GM18868 (cell line): ENCODE data around the gene LONRF2.

Source experiments
- ATAC-seq: cut with Tn5 transposase; IDR thresholded peaks from one replicate; pipeline ENCODE4 v1.9.1; 2021; ENCODE audit warnings: mild to moderate bottlenecking, moderate library complexity; ENCODE audit not compliant: unreplicated experiment

Gene LONRF2

DNA sequence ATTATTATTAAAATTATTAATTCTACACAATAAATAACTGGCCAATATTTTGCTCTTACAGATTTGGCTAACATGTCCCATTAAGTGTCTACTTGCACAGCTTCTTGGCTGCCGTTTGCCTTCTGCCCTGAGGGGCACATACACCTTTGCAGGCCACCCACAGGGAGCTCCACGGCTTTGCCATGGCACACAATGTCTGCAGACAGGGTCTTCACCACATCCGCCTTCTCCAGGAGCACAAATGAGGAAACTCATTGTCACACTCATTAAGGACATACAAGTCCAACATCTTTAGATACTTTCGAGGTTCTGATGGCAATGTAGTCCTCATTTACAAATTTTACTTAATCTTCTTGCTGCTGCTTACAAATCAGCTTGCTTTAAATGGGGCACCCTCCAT, 45.6 kb downstream of the LONRF2 start:
- ATAC-seq = no peak

DNA sequence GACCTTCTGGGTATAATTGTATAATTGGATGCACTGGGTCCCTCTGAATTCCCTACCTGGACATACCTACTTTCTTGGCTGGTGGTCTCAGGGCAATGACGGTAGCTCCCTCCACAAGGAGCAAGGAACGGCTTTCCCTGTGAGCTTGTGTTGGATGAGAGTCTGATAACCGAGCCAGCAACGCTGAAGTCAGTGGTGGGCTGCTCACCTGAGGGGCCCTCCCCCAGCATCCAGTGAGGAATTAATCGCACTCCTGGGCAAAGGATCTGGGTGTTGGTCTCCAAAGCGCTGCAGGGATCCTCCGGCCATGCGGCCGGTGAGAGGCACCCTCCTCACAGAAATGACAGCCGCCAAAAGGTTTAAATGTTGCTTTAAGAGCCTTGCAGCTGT, 47.1 kb downstream of the LONRF2 start:
- ATAC-seq = no peak

DNA sequence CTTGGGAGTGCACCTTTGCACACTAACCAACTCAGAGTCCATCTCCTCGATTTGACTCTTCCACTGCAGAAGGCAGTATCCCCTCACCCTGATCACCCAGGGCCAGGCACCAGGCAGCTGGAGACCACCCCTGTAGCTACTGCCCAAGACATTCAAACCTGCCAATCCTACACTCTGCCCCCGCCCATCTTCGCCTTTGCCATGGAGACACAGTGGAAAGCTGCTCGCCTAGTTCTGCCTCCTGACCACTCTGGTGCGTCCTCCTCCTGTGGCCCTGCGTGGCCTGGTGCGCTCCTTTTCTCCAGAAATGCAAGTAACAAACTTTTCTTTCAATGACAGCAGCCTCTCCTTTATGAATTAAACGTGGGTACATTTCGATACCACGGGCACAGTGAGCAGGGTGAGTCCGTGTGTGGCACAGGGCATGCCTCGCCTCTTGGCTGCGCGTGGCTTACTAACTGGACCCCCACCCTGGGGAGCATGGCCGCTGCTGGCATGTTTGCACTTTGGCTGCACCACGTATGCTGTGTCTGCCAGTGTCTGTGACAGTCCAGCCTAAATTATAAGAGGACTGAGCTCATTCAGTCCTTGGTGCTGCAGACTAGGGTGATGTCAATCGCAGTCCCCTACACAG, 47.6 kb downstream of the LONRF2 start:
- no peak for ATAC-seq

DNA sequence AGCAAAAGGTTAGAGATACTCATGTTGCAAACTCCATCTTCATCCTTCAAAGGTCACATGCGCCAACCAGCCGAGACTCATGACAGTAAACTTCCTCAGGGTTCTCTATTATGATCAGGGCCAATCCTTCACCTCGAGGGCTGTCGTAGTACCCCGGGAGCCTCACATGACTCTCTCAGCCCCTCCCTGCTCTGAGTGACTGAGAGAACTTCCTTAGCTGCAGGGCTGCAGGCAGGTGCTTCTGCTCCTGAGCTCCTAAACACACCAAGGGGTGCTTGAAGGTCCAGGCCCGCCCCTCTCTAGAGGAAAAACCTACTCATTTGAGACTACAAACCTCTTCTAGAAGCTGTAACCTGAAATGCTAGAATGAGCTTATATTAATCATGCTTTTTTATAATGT, 48.2 kb downstream of the LONRF2 start:
- no peak for ATAC-seq

DNA sequence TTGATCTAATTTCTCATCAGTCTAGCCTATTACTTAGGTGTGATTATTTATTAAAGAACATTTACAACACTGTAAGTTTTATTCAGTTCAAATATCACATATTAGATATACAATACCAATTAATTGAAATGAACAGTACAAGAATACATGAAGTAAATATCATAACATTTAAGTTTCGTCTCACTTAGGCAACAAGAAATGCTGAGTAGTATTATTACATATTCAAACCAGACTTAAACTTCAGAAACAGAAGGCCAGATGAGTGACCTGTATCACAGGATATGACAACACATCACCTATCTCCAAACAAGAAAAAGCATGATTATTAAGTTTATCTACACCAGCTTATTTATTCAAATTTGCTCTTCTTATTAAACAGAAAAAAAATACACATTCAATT, 48.9 kb downstream of the LONRF2 start:
- no peak for ATAC-seq

DNA sequence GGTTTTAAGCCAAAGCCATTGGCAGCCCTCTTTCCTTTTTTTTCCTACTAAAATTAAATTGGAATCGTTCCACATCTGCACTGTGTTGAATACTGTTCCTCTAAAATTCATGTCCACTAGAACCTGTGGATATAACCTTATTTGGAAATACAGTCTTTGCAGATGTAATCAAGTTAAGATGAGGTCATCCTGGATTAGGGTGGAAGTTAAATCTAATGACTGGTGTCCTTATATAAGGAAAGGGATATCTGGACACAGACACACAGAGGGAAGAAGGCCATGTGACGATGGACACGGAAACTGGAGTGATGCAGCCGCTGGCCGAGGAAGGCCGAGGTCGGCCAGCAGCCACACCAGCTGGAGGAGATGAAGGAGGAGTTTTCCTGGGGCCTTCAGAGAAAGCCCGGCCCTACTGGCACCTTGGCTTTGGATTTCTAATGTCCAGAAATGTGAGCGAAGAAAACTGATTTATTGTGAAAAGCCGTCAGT, 49.4 kb downstream of the LONRF2 start:
- ATAC-seq = no peak

DNA sequence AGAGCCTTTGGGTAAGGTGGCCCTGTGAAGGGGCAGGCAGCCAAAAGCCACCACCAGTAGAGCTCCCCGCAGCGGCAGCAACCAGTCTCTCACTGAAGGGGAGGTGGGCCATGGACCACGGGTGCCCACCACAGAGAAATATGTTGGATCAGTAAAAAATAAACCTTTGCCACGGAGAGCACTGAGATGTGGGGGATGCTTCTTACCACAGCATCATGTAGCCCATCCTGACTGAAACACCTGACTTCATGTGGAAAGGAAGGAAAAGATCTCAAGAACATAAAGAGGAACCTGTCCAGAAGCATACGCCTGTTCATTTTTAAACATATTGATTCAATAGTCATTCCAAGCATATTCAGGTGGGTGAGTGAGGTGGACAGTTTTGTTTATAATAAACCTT, 51.1 kb downstream of the LONRF2 start:
- no peak for ATAC-seq

DNA sequence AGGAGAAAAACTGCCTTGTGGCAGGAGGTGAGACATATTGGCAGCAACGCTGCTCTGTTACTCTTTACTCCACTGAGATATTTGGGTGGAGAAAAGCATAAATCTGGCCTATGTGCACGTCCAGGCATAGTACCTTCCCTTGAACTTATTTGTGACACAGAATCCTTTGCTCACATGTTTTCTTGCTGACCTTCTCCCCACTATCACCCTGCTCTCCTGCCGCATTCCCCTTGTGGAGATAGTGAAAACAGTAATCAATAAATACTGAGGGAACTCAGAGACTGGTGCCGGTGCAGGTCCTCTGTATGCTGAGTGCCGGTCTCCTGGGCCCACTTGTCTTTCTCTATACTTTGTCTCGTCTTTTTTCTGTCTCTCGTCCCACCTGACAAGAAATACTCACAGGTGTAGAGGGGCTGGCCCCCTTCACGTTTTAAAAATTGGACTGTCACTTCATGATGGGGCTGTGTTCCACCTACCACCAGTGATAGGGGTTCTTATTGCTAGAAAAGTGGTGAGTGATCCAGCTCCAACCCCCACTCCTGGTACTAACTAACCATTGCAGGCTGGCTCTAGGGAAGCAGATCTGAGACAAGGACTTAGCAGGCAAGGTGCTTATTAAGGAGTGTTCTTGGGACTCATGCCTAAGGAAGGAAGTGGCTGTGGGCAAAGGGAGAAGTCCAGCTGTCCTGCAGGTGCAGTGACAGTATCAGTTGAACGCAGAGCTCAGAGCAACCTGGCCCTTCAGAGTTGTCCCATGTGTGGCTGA, 51.7 kb downstream of the LONRF2 start:
- no peak for ATAC-seq

DNA sequence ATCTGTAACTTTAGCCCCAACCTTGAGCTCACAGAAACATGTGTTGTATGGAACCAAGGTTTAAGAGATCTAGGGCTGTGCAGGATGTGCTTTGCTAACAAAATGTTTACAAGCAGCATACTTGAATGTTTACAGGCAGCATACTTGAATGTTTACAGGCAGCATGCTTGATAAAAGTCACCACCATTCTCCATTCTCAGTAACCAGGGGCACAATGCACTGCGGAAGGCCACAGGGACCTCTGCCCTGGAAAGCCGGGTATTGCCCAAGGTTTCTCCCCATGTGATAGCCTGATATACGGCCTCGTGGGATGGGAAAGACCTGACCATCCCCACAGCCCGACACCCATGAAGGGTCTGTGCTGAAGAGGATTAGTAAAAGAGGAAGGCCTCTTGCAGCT, 52.4 kb downstream of the LONRF2 start:
- no peak for ATAC-seq

DNA sequence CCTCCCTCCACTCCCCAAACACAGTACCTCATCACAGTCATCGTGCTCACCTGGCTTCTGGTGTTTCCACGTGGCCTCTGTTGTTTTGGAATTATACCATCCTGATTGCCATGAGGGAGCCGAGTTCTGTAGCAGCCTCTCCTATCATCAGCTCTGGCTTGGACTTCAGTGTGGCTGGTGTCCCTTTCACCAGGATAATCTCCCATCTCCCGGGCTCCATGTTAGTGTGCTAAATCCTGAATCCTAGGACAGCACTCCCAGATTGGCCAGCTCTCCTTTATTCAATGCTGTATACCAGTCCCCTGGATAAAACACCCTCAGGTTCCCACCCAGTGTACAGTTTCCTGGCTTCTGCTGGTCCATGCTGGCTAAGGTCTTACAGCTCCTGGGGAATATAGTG, 53.3 kb downstream of the LONRF2 start:
- ATAC-seq = no peak

DNA sequence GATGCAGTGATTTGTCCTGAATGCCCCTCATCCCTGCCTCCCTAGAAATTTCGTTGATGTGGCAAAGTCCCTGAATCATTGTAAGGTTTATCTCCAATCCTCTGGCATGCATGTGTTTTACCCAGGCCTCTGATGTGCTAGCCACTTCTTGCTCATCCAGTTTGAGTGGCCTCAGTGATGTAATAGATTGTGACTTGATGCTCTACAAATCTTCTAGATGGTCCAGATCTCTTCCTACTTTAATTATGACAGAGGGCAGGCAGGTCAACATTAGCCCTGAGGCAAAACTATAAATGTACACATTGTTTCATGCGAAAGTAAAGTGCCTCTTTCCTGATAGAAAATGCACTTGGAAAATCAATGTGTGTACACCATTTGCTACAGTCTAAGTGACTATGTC, 54.5 kb downstream of the LONRF2 start:
- ATAC-seq = no peak

DNA sequence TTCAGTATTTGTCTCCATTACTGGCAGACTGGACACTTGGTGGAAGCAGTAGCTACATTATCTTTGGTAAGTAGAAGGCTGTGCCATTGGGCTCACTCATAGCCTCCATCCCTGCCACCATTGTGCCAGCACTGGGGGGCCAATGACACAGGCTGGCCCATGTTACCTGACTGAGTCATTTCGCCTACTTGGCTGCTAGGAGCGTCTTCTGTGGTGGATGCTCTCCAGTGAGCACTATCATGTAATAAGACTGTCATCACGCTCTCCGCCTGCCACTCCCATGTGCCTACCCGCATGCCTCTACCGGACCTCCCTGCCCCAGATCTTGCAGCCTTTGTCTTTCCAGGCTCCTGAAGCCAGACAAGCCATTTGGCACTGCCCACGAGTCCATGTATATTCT, 56.2 kb downstream of the LONRF2 start:
- no peak for ATAC-seq

DNA sequence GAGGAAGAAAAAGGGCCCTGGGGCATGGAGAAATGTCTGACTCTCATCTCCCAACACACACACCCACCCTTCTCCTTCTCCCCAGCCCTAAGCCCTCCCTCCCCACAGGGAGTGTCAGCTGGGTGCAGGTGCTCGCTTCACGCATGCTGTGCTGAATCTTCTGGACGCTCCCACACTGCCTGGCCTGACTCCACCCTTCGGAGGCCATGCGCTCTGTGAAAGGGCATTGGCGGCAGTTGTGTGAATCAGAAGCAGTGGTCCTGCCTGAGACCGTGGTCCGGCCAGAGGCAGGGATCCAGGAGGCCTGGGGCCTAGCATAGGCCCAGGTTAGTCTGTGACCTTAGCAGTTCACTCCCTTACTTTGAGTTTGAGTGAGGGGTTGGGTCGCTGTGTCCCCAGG, 57.1 kb downstream of the LONRF2 start:
- ATAC-seq = no peak

DNA sequence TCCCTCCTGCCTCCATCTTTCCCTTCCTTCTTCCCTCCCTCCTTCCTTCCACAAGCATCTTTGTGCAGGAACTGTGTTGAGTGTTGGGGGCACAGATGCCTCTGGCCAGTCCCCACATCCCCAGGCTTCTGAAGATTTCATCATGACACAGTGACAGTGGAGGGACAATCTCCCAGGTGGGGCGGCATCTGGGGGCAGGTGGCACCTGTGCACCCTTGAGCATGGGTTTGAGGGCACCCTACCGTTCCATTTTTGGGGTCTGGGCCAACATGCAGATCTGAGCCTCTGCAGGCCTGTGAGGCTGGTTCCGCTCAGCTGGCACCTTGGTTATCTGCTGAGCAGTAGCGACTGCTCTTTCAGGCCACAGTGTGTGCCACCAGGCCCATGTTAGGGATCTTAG, 57.6 kb downstream of the LONRF2 start:
- ATAC-seq = no peak

DNA sequence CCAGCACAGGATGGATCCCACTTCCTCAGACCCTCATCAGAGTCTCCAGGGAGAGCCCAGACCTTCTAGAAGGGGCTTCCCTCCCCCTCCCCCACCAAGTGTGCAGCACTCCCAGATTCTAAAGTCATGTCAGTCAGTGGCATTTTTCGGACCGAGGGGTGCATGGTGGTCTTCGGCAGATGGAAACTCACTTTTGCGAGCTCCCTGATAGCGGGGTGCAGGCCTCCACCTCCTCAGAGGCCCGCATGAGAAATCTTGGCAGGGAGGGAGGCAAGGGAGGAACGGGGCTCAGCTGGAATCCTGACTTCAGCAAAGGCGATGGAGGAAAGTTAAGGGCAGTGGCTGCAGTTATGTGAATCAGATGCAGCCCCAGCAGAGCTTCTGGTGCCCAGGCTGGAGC, 58.2 kb downstream of the LONRF2 start:
- ATAC-seq = no peak

DNA sequence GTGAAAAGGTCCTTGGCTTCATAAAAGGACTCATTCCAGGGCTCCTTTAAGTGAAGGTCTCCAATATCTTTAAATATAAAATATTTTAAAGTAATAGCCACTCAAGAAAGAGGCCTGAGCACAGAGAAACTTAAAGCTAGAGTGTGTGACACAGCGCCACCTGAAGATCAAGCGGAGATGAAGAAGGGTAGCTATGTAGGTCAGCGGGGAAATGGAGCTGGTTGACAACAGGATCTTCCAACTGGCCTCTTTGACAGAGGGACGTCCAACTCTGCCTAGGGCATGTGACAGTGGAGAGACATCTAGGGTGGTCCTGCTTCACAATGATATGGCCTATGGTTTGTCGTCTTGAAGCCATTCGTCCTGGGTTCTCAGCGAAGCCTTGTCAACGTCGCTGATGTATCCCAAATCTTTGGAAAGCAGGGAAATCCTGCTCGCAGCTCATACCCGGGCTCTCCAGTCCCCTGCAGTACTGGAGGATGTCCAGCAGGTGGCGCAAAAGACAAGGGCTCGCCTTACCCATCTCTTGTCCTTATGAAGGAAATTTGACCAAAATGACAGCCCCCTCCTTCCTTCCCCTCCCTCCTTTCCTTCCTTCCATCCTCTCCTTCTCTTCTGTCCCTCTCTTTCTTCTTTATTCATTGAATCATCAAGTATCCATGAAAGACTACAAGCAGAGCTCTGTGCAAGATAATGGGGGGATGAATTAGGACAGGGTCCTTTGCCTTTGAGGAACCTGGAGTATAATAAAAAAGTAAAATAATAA, 59.6 kb downstream of the LONRF2 start:
- ATAC-seq = peak; percentile 46

DNA sequence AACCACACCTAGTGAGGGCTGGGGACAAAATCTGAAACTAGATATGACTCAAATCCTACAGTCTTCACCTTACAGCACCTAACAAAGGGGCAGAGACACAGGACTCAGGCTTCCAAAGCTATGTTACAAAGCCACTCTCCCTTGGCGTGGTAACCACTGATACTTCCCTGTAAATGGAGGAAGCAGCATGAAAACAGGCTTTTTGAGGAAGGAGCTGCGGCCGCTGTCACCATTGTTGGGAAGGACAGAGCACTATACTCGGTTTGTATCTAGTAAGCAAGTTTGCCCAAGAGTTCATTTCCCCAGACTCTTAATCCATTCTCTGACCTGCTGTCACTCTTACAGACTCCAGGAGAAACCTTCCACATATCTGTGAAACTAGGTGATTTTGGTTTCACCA, 60.3 kb downstream of the LONRF2 start:
- no peak for ATAC-seq

DNA sequence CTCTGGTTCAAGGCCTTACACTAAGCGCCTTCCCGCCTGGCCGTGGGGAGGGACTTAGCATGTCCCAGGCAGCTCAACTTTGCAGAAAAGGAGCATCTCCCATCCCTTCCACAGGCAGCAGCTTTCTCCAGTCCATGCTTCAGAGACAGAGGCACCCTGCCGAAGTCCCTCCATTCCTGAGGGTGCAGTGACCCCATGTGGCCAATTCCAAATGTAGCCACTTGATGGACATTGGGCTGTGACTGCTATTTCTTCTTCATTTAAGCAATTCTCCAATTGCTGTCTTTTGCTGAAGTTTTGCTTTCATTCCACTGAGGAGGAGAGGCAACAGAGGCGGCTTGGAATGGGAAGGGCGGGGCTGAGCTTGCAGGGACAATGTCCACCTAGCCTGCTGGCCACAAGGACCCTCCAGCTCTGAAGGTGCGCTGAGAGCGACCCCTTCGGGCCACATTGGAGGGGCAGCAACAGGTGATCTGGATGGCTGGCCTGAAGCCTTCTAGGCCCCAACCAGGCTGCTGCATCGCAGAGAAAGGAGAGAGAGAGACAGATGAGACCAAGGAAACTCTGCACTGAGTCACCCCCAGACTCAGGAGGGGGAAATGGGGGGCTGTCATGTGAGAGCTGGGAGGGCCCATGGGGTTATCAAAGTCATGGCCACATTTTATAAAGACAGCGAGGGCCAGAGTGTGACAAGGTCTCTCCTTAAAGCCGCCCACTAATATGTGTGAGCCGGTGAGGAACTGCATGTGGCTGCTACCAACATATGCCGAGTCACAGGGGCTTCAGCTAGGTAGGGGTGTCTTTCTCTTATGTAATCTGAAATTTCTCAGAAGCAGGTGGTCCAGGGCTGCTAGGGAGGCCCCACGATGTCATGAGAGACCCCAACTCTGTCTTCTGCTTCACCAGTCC, 61.3 kb downstream of the LONRF2 start:
- ATAC-seq = no peak

DNA sequence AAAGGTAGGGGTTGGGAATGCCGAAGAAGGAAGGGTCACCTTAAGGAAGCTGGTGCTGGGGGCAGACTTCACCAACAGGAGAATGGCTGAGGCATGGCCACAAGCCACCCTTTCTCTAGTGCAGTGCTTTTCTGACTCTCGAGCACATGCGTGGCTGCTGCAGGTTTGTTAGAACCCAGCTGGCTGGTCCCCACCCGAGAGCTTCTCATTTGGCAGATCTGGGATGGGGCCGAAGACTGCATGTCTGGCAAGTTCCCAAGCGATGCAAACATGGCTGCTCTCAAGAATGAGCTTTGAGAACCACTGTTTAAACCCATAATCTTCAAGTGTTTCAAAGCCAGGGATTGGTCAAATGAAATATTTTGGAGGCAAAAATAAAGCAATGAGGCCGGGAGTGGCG, 63.2 kb downstream of the LONRF2 start:
- no peak for ATAC-seq

DNA sequence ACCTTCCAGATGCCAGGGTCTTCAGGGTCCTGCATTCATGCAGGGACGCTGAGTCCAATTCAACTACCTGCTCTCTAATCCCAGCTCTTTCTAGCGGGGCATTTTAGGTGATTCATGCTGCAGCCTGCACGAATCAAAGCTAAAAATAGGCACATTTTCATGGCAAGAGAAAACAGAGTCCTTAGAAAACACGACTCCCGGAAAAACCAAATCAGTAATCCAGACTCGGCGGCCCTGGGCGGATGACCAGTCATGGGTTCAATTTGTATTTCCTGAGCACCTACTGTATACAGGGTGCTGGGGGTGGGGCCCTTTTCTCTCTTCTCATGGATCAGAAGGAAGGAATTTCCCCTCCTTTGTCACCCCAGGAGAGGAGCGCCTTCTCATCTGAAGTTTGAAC, 64.4 kb downstream of the LONRF2 start:
- ATAC-seq = no peak

DNA sequence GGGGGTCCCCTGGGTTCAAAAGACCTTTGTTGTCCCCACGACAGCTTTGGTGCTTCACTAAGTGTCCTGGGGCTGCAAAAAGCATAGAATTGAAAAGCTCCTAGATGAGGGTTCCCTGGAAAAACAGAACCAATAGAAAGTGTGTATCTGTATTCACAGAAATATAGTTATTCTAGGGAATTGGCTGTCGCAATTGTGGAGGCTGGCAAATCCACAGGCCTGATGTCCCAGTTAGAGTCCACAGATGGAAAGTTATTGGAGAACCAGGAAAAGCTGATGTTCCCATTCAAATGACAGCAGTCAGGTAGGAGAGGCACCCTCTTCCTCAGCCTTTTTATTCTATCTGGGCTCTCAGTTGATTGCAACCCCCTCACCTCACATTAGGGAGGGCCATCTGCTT, 65.5 kb downstream of the LONRF2 start:
- ATAC-seq = no peak
